HCT116 (cell line): ENCODE data around the gene MCAM. TPM values are rescaled to one million over a fixed set of nuclear protein-coding genes. Genes with fewer than 3 reads are reported as not detected.

Experiments
- ATAC-seq: fragments of 200-7000 bp; cut with Tn5 transposase; 2 replicates; pipeline ENCODE4 v1.9.1; 2020; ENCODE audit warnings: mild to moderate bottlenecking, moderate library complexity
- BruUV-seq: library from RNA; stranded (reverse); fragments of 400-500 nt; replicated peaks from 2 replicates; lab custom pipeline; 2021; lab: Mats Ljungman, UMichigan
- CTCF ChIA-PET: fragments of 300-600 bp; sonication (Branson Sonifier 250); formaldehyde crosslinking; loops from one replicate; lab custom pipeline; 2021; ENCODE audit warnings: antibody characterized with exemption; lab: Charles Lee
- POLR2A ChIA-PET: fragments of 300-600, 350-600 bp; sonication (Branson Sonifier 250); formaldehyde crosslinking; loops from one replicate; lab custom pipeline; 2021; ENCODE audit warnings: antibody characterized with exemption; lab: Charles Lee
- RAD21 ChIA-PET, 2 experiments: fragments of 300-600 bp; sonication (Branson Sonifier 250); formaldehyde crosslinking; loops; one replicate each; lab custom pipeline; 2023; ENCODE audit warnings: low total read pairs in 2 of 2; ENCODE audit not compliant: uncharacterized antibody in 2 of 2, unreplicated experiment in 2 of 2, low non-redundant PET in 1 of 2; lab: Charles Lee
- DNase-seq: peaks from one replicate; pipeline ENCODE4 v3.0.0-alpha.2; 2010; ENCODE audit warnings: low read depth, low spot score
- H2AFZ ChIP-seq: fragments of 200-600 bp; shearing (Covaris generic), sonication (generic); 2 replicates; pipeline ENCODE4 v1.6.1; 2017; ENCODE audit warnings: low read depth, mixed run types, mixed read lengths, antibody characterized with exemption, low read length; ENCODE audit not compliant: poor library complexity, severe bottlenecking
- H3K27ac ChIP-seq: 2 replicates; pipeline ENCODE4 v1.5.1; 2012; ENCODE audit warnings: low read depth, low read length
- H3K27me3 ChIP-seq: fragments of 200-600 bp; sonication (generic); 2 replicates; pipeline ENCODE4 v1.6.1; 2016; ENCODE audit warnings: mixed run types, low read length, mixed read lengths; ENCODE audit not compliant: insufficient read depth
- H3K36me3 ChIP-seq, 2 experiments: fragments of 200-500 bp in 1 of 2; fragments of 200-600 bp in 1 of 2; sonication (Bioruptor generic) in 1 of 2; sonication (generic) in 1 of 2; 2 replicates each; pipeline versions ENCODE4 v1.5.1 to v1.6.1; 2014 to 2016; ENCODE audit warnings: low read length in 2 of 2, inconsistent platforms in 1 of 2, mixed read lengths in 1 of 2, mixed run types in 1 of 2; ENCODE audit not compliant: insufficient read depth in 2 of 2, control insufficient read depth in 1 of 2
- H3K4me1 ChIP-seq, 2 experiments: fragments of 200-600 bp in 1 of 2; sonication (generic) in 1 of 2; 2 replicates each; pipeline versions ENCODE4 v1.5.1 to v1.6.1; 2012 to 2017; ENCODE audit warnings: low read length in 2 of 2, inconsistent platforms in 1 of 2, mild to moderate bottlenecking in 1 of 2, mixed read lengths in 1 of 2, mixed run types in 1 of 2, moderate library complexity in 1 of 2; ENCODE audit not compliant: insufficient read depth in 2 of 2, control insufficient read depth in 1 of 2
- H3K4me2 ChIP-seq: fragments of 200-600 bp; sonication (generic); 2 replicates; pipeline ENCODE4 v1.6.1; 2017; ENCODE audit warnings: mixed run types, low read length, mixed read lengths
- H3K4me3 ChIP-seq, 2 experiments: fragments of 200-600 bp in 1 of 2; sonication (generic) in 1 of 2; replicated peaks in 1 of 2; 2 replicates each; pipeline ENCODE4 v1.5.1; 2011 to 2016; ENCODE audit warnings: low read length in 2 of 2, control low read depth in 1 of 2, low read depth in 1 of 2, mild to moderate bottlenecking in 1 of 2, mixed read lengths in 1 of 2, mixed run types in 1 of 2
- H3K79me2 ChIP-seq: fragments of 200-600 bp; sonication (generic); 2 replicates; pipeline ENCODE4 v1.6.1; 2017; ENCODE audit warnings: mild to moderate bottlenecking, mixed run types, low read length, moderate library complexity, mixed read lengths; ENCODE audit not compliant: insufficient read depth
- H3K9ac ChIP-seq: fragments of 200-600 bp; sonication (generic); 2 replicates; pipeline ENCODE4 v1.6.1; 2016; ENCODE audit warnings: low read length, mixed read lengths
- H3K9me2 ChIP-seq: fragments of 200-600 bp; sonication (generic), shearing (Covaris generic); 2 replicates; pipeline ENCODE4 v1.6.1; 2017; ENCODE audit warnings: mixed run types, mild to moderate bottlenecking, moderate library complexity; ENCODE audit not compliant: insufficient read depth
- H3K9me3 ChIP-seq, 2 experiments: fragments of 200-500 bp in 1 of 2; fragments of 200-600 bp in 1 of 2; sonication (Bioruptor generic) in 1 of 2; sonication (generic) in 1 of 2; 2 replicates each; pipeline ENCODE4 v1.6.1; 2014 to 2017; ENCODE audit warnings: low read length in 2 of 2, mixed read lengths in 2 of 2, inconsistent platforms in 1 of 2, low read depth in 1 of 2, mild to moderate bottlenecking in 1 of 2, mixed run types in 1 of 2, moderate library complexity in 1 of 2; ENCODE audit not compliant: control insufficient read depth in 1 of 2, insufficient read depth in 1 of 2
- H4K20me1 ChIP-seq: fragments of 200-600 bp; sonication (generic), shearing (Covaris generic); 2 replicates; pipeline ENCODE4 v1.6.1; 2017; ENCODE audit warnings: mixed run types, mild to moderate bottlenecking, moderate library complexity; ENCODE audit not compliant: insufficient read depth
- EZH2 ChIP-seq: fragments of 200-600 bp; sonication (generic); IDR thresholded peaks from 2 replicates; pipeline ENCODE4 v1.6.1; 2017; ENCODE audit warnings: antibody characterized with exemption, mixed run types
- EZH2phosphoT487 ChIP-seq: fragments of 200-600 bp; IDR thresholded peaks from 2 replicates; pipeline ENCODE4 v1.6.1; 2018; ENCODE audit warnings: antibody characterized with exemption, borderline replicate concordance
- FOSL1 ChIP-seq: IDR thresholded peaks from 2 replicates; pipeline ENCODE4 v1.6.1; 2012; ENCODE audit warnings: low read depth
- JUND ChIP-seq: IDR thresholded peaks from 2 replicates; pipeline ENCODE4 v1.6.1; 2012
- POLR2AphosphoS5 ChIP-seq: IDR thresholded peaks from 2 replicates; pipeline ENCODE4 v1.6.1; 2011; ENCODE audit warnings: mild to moderate bottlenecking, low read depth, low read length, moderate library complexity
- SIN3A ChIP-seq: IDR thresholded peaks from 2 replicates; pipeline ENCODE4 v1.6.1; 2012; ENCODE audit warnings: low read depth
- ZNF274 ChIP-seq: fragments of 200-500 bp; sonication (Bioruptor generic); IDR thresholded peaks from 2 replicates; pipeline ENCODE4 v1.6.1; 2014; ENCODE audit warnings: mild to moderate bottlenecking, low read depth, low read length, inconsistent platforms
- intact Hi-C: fragments of 100-400 bp; cut with micrococcal nuclease; formaldehyde crosslinking; loops from 2 replicates; pipeline ENCODE4 v1.10.0; 2022
- total RNA-seq: library from RNA; stranded (reverse); gene quantifications from one replicate; pipeline ENCODE4 v1.2.1, GENCODE V29; 2021; ENCODE audit not compliant: unreplicated experiment
- TF ChIP-seq, protein P1 (sequence below): IDR thresholded peaks from 2 replicates; pipeline ENCODE4 v1.6.1; 2012; ENCODE audit warnings: low read depth
- TF ChIP-seq, protein P2 (sequence below): IDR thresholded peaks from 2 replicates; pipeline ENCODE4 v1.6.1; 2012
- TF ChIP-seq, protein P3 (sequence below): IDR thresholded peaks from 2 replicates; pipeline ENCODE4 v1.6.1; 2012

The MCAM gene
- total RNA-seq, 1 experiment from 2014 or later = 17.4 TPM

DNA sequence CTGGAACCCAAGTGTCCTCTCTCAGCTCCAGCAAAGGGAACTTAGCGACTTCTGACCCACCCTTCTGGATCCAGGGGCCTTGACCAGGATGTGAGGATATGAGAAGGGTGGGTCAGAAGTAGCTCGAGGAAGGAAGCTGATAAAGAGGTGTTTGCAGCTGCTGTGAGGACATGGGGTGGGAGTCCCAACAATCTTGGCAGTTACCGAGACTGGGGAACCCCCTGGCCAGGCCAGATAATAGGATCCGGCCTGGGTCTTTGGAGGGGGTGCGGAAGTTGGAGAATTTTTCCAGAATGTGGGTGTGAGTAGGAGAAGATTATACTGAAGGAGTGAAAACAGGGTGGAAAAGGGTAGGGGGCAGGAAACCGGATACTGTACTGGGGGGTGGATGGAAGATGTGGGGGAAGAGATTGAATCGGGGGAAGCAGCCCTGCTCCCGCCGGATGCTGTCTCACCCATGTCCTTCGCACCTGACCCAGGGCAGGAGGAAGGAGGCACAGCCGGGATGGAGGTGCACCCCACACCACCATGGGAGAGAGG is 2.8 kb upstream of the MCAM start:
- no peak overlapping the region for H3K27ac ChIP-seq
- H3K79me2 ChIP-seq = no peaks in the 10 kb centered on the region; the same call in 1 of the 2 replicates
- no peaks in the 10 kb centered on the region for H3K9me3 ChIP-seq
- H4K20me1 ChIP-seq = no peaks in the 10 kb centered on the region
- no peak overlapping the region for H3K4me3 ChIP-seq
- H3K36me3 ChIP-seq = peaks cover 0 to under 1% of the 10 kb centered on the region in 2 experiments; a peak in 1 of 4 replicates
- no peak overlapping the region for H3K9ac ChIP-seq
- H2AFZ ChIP-seq = no peak overlapping the region
- ChIA-PET POLR2A (no interaction called here), CTCF (interaction anchor here (1.2 kb wide), 1 partner anchor 37 kb away, joined by 3 read pairs; no protein-coding TSS in a partner anchor), RAD21 (no interaction called here)
- H3K4me1 ChIP-seq = peaks cover 16 to 45% of the 10 kb centered on the region in 2 experiments
- ATAC-seq (no peak), DNase-seq (no peak)
- H3K4me2 ChIP-seq = no peak overlapping the region
- intact Hi-C loops = loop anchor here (5.0 kb wide), 1 partner anchor 217 kb away; the partner anchor contains the start of gene DPAGT1
- no peaks in the 10 kb centered on the region for H3K27me3 ChIP-seq
- TF ChIP-seq ZNF274 (no peak), FOSL1 (no peak), EZH2 (no peak), JUND (no peak), EZH2phosphoT487 (no peak), SIN3A (no peak), POLR2AphosphoS5 (no peak)
- TF ChIP-seq, protein P1, sequence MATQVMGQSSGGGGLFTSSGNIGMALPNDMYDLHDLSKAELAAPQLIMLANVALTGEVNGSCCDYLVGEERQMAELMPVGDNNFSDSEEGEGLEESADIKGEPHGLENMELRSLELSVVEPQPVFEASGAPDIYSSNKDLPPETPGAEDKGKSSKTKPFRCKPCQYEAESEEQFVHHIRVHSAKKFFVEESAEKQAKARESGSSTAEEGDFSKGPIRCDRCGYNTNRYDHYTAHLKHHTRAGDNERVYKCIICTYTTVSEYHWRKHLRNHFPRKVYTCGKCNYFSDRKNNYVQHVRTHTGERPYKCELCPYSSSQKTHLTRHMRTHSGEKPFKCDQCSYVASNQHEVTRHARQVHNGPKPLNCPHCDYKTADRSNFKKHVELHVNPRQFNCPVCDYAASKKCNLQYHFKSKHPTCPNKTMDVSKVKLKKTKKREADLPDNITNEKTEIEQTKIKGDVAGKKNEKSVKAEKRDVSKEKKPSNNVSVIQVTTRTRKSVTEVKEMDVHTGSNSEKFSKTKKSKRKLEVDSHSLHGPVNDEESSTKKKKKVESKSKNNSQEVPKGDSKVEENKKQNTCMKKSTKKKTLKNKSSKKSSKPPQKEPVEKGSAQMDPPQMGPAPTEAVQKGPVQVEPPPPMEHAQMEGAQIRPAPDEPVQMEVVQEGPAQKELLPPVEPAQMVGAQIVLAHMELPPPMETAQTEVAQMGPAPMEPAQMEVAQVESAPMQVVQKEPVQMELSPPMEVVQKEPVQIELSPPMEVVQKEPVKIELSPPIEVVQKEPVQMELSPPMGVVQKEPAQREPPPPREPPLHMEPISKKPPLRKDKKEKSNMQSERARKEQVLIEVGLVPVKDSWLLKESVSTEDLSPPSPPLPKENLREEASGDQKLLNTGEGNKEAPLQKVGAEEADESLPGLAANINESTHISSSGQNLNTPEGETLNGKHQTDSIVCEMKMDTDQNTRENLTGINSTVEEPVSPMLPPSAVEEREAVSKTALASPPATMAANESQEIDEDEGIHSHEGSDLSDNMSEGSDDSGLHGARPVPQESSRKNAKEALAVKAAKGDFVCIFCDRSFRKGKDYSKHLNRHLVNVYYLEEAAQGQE = no peak
- TF ChIP-seq, protein P2, sequence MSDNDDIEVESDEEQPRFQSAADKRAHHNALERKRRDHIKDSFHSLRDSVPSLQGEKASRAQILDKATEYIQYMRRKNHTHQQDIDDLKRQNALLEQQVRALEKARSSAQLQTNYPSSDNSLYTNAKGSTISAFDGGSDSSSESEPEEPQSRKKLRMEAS = no peak
- TF ChIP-seq, protein P3, sequence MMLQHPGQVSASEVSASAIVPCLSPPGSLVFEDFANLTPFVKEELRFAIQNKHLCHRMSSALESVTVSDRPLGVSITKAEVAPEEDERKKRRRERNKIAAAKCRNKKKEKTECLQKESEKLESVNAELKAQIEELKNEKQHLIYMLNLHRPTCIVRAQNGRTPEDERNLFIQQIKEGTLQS = no peak
- no TSS peak for BruUV-seq
- H3K9me2 ChIP-seq = no peaks in the 10 kb centered on the region
